ENCODE results near the gene SLC16A12. TPM values are rescaled to one million over a fixed set of nuclear protein-coding genes. Genes with fewer than 3 reads are reported as not detected.
"Not testable (repeated sequence)": the region's sequence is repeated elsewhere in the genome, so short reads cannot be mapped to it uniquely, and the experiment has no call there.

Gene SLC16A12
- total RNA-seq, 4 donors from 2014 or later, result 25.4 to 137 (median 35.3) TPM

- H3K36me3 ChIP-seq, result no peaks in the 10 kb centered on the region
- TF ChIP-seq POLR2A (IDR thresholded peaks at IDR 0.05) (peak in 1 of 2 donors; percentile 7), CTCF (IDR thresholded peaks at IDR 0.05) (no peak)
- H3K27me3 ChIP-seq, result no peaks in the 10 kb centered on the region
- DNase-seq, result peak in 1 of 2 donors; percentile 22
- peak overlapping the region; percentile 82 to 92 (median 86) for H3K27ac ChIP-seq
- intact Hi-C loops (cut with DNase I), result no loop called here
- H3K4me3 ChIP-seq (replicated peaks in 1 of 3), result peak overlapping the region; percentile 36 to 76 (median 59)
- H3K9me3 ChIP-seq, result no peaks in the 10 kb centered on the region
- WGBS, 2 donors, result 5 to 24% methylated on average over 2 of the region's 2 CpGs
- peaks cover 15 to 25% of the 10 kb centered on the region in 2 donors for H3K4me1 ChIP-seq
Measured at GRCh38 chr10:89392974-89393373, 142.4 kb downstream of the SLC16A12 start.

GRCh38 chr10:89391907-89392756 is 143.3 kb downstream of the SLC16A12 start, which contains the start of gene IFIT1:
Gene IFIT1 (plus strand): TSS chr10:89392623. CDS start chr10:89392713, 90 bp downstream.
- H3K27ac ChIP-seq, result peak within 1 kb of the TSS; percentile 82 to 92 (median 86)
- peak within 1 kb of the TSS; percentile 36 to 76 (median 59) for H3K4me3 ChIP-seq (replicated peaks in 1 of 3)
- H3K27me3 ChIP-seq, result no peaks in the 10 kb centered on the region
- peak; percentile 54 to 58 for DNase-seq
- no peak for TF ChIP-seq CTCF (IDR thresholded peaks at IDR 0.05)
- TF ChIP-seq POLR2A (IDR thresholded peaks at IDR 0.05), result peak in 1 of 2 donors; percentile 53
- H3K36me3 ChIP-seq, result no peaks in the 10 kb centered on the region
- no peaks in the 10 kb centered on the region for H3K9me3 ChIP-seq
- peaks cover 15 to 25% of the 10 kb centered on the region in 2 donors for H3K4me1 ChIP-seq
- intact Hi-C loops (cut with DNase I), result no loop called here
- 6 to 7% methylated on average over 8 of the region's 8 CpGs for WGBS, 2 donors

DNA sequence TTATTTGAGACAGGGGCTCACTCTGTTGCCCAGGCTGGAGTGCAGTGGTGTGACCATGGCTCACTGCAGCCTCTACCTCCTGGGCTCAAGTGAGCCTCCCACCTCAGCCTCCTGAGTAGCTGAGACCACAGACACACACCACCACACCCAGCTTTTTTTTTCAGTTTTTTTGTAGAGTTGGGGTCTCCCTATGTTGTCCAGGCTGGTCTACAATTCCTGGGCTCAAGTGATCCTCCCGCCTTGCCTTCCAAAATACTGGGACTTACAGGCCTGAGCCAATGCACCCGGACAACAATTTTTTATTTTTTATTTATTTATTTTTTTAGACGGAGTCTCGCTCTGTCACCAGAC is 144.2 kb downstream of the SLC16A12 start:
- intact Hi-C loops (cut with DNase I); DNase-seq; H3K9me3 ChIP-seq; H3K4me3 ChIP-seq (replicated peaks in 1 of 3); H3K27me3 ChIP-seq; H3K36me3 ChIP-seq: not testable (repeated sequence)
- WGBS, 2 donors, result 94% methylated on average over 4 of the region's 4 CpGs
- Histone ChIP-seq H3K27ac (peak overlapping the region in 1 of 3 donors; percentile 82), H3K4me1 (peaks cover 15 to 25% of the 10 kb centered on the region in 2 donors)

- no peak overlapping the region for H3K27ac ChIP-seq
- no peak for TF ChIP-seq POLR2A (IDR thresholded peaks at IDR 0.05)
- no peak for TF ChIP-seq CTCF (IDR thresholded peaks at IDR 0.05)
Measured at GRCh38 chr10:89390476-89391225, 144.7 kb downstream of the SLC16A12 start.

DNA sequence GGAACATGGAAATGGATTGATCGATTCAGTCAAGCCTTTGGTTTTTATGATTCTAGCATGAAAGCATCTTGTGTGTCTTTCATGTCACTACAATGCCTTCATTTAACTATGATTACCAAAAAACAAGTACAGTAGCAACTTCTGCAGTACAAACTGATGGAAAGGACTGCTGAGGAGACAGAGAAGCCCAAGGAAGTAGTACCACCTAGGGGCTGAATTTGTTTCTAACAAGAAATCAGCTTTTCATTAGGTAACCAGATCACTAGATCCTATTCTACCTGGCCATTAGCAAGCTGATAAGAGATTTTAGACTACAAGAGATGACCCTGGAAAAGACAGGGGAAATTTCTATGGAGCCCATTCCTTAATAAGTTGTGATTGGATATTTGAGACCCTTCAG is 146.1 kb downstream of the SLC16A12 start:
- WGBS, 2 donors, result 82 to 83% methylated on average over 1 of the region's 1 CpG
- no peak for DNase-seq
- Histone ChIP-seq H3K27me3 (no peaks in the 10 kb centered on the region), H3K27ac (no peak overlapping the region), H3K4me3 (replicated peaks in 1 of 3) (no peak overlapping the region), H3K36me3 (no peaks in the 10 kb centered on the region), H3K9me3 (no peaks in the 10 kb centered on the region), H3K4me1 (peaks cover 15% of the 10 kb centered on the region in 2 donors)
- intact Hi-C loops (cut with DNase I), result no loop called here
- TF ChIP-seq CTCF (IDR thresholded peaks at IDR 0.05) (peak in 4 of 6 experiments; percentile 32 to 59 (median 46)), POLR2A (IDR thresholded peaks at IDR 0.05) (no peak)

More at GRCh38 chr10:89390476-89391225, 144.7 kb downstream of the SLC16A12 start:
- no peaks in the 10 kb centered on the region for H3K9me3 ChIP-seq
- H3K4me3 ChIP-seq (replicated peaks in 1 of 3), result no peak overlapping the region
- intact Hi-C loops (cut with DNase I), result no loop called here
- WGBS, 2 donors, result 90 to 92% methylated on average over 5 of the region's 5 CpGs
- H3K36me3 ChIP-seq, result no peaks in the 10 kb centered on the region
- peaks cover 15 to 25% of the 10 kb centered on the region in 2 donors for H3K4me1 ChIP-seq
- no peak for DNase-seq
- no peaks in the 10 kb centered on the region for H3K27me3 ChIP-seq
